Heart left ventricle (tissue), 13 donors: ENCODE results near the gene MYBPH.

ENCODE experiments used
- CTCF ChIP-seq, 12 donors: fragments of 200-600 bp; sonication (generic) in 4 of 12; IDR thresholded peaks; one replicate each; pipeline versions ENCODE4 v1.5.0 to v1.8.0; 2018 to 2022; ENCODE audit warnings: antibody characterized with exemption in 12 of 12, mild to moderate bottlenecking in 5 of 12
- POLR2A ChIP-seq, 2 donors: fragments of 450-650 bp; IDR thresholded peaks; one replicate each; pipeline ENCODE4 v1.6.1; 2017; ENCODE audit warnings: antibody characterized with exemption in 2 of 2, mild to moderate bottlenecking in 2 of 2, moderate library complexity in 2 of 2
- donor health status: ischemic (EF 13 %, LVEDD 7.1; RV severe dilation, severe dysfunction).
- donor health status: DM: no; HTN: yes; CAD: no.
- donor health status: DM: no; HTN: no; CAD: no.
- donor health status: ischemic (EF 25% LVEDD 6.9; RV normal size, moderate dysfunction).
- donor health status: ischemic (EF 25% LVEDD 5.7; RV mildly dilated, moderate dysfunction).
- donor health status: ischemic (EF 35%, LVEDD 5.7; RV mildly dilated, moderate dysfunction).
- donor health status: nonischemic (EF 11% LVEDD 7.7; RV severe dilation, severe dysfunction).
- donor health status: DM: yes; HTN: yes; CAD: no.
- donor health status: PGD.
- donor health status: ischemic (EF 29% LVEDD 5.4; RV normal size, mild dysfunction).
- donor health status: nonischemic (EF 23%, LVEDD 6.1; RV moderate dilation, normal function).

DNA sequence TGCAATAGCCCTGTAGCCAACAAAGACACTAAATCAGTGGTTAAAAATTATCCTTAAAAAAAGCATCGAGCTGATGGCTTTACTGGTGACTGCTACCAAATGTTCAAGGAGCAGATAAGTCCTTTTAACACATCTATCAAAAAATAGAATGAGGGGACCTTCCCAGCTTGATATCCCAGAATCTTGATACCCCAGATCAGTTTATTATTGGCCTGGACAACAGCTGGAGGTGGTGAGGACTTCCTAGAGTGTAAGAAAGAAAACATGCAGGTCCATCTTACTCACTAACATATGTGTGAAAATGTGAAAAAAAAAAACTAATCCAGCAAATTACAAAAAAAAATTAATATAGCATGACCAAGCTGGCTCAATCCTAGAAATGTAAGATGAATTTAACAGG, 32.6 kb upstream of the MYBPH start:
- TF ChIP-seq CTCF (IDR thresholded peaks at IDR 0.05) (no peak), POLR2A (IDR thresholded peaks at IDR 0.05) (no peak)
